Measurements from ENCODE around the gene KLHL36. TPM values are rescaled to one million over a fixed set of nuclear protein-coding genes. Genes with fewer than 3 reads are reported as not detected.
"Not testable (repeated sequence)": the region's sequence is repeated elsewhere in the genome, so short reads cannot be mapped to it uniquely, and the experiment has no call there.

KLHL36 gene
- total RNA-seq, 2 experiments from 2014 or later: 58.9 to 66.1 TPM

GRCh38 chr16:84686707-84687298 is 38.5 kb downstream of the KLHL36 start:
- Histone ChIP-seq H3K36me3 (ENCODE audit: insufficient read depth, low read length) (no peaks in the 10 kb centered on the region), H3K4me3 (ENCODE audit: low read depth, low read length, poor library complexity, severe bottlenecking) (no peak overlapping the region), H3K27ac (ENCODE audit: low read depth, low read length, poor library complexity, severe bottlenecking) (no peak overlapping the region), H4K20me1 (ENCODE audit: insufficient read depth, low read length) (no peaks in the 10 kb centered on the region), H3K4me1 (ENCODE audit: insufficient read depth, low read length, poor library complexity, severe bottlenecking) (peaks cover 22% of the 10 kb centered on the region), H3K9me2 (ENCODE audit: insufficient read depth, low read length) (no peaks in the 10 kb centered on the region), H2AFZ (ENCODE audit: low read length) (no peak overlapping the region), H3K9me3 (ENCODE audit: low read length) (peaks cover 5% of the 10 kb centered on the region; the same call in 1 of the 2 replicates), H3K4me2 (ENCODE audit: low read length) (no peak overlapping the region), H3K79me2 (ENCODE audit: insufficient read depth, low read depth, low read length) (no peaks in the 10 kb centered on the region)
- peak; percentile 16 for DNase-seq (ENCODE audit: low spot score)
- intact Hi-C loops (cut with micrococcal nuclease; ENCODE audit: unreplicated experiment): no loop called here
- BruUV-seq (replicated peaks): no TSS peak
- ChIA-PET POLR2A (no interaction called here), CTCF (ENCODE audit: unreplicated experiment) (interaction anchor here (0.6 kb wide), 2 partner anchors 21 to 50 kb away, joined by 3 read pairs; no protein-coding TSS in a partner anchor)
- no peak for TF ChIP-seq CTCF (conservative IDR thresholded peaks at IDR 0.05; ENCODE audit: low read length)
- TF ChIP-seq EZH2phosphoT487 (IDR thresholded peaks at IDR 0.05; ENCODE audit: borderline replicate concordance, low read depth, low read length): no peak

- ChIA-PET POLR2A (interaction anchor here (0.6 to 1.3 kb wide), 4 partner anchors 38 to 674 kb away, joined by 3 to 4 read pairs (median 3); no protein-coding TSS in a partner anchor), CTCF (ENCODE audit: unreplicated experiment) (interaction anchor here (0.6 kb wide), 2 partner anchors 51 to 178 kb away, joined by 3 read pairs; no protein-coding TSS in a partner anchor)
- DNase-seq (ENCODE audit: low spot score): peak; percentile 76
- H3K36me3 ChIP-seq (ENCODE audit: insufficient read depth, low read length): no peaks in the 10 kb centered on the region
- H3K4me3 ChIP-seq (ENCODE audit: low read depth, low read length, poor library complexity, severe bottlenecking): no peak overlapping the region
- H3K9me3 ChIP-seq (ENCODE audit: low read length): peaks cover 5% of the 10 kb centered on the region; the same call in 1 of the 2 replicates
- BruUV-seq (replicated peaks): no TSS peak
- intact Hi-C loops (cut with micrococcal nuclease; ENCODE audit: unreplicated experiment): no loop called here
- H3K27ac ChIP-seq (ENCODE audit: low read depth, low read length, poor library complexity, severe bottlenecking): peak overlapping the region; percentile 4
- no peaks in the 10 kb centered on the region for H4K20me1 ChIP-seq (ENCODE audit: insufficient read depth, low read length)
- H2AFZ ChIP-seq (ENCODE audit: low read length): peak overlapping the region; percentile 34; the same call in 1 of the 2 replicates
- H3K4me1 ChIP-seq (ENCODE audit: insufficient read depth, low read length, poor library complexity, severe bottlenecking): peaks cover 22% of the 10 kb centered on the region
- no peak for TF ChIP-seq EZH2phosphoT487 (IDR thresholded peaks at IDR 0.05; ENCODE audit: borderline replicate concordance, low read depth, low read length)
- no peak for TF ChIP-seq CTCF (conservative IDR thresholded peaks at IDR 0.05; ENCODE audit: low read length)
- peak overlapping the region; percentile 41 for H3K4me2 ChIP-seq (ENCODE audit: low read length)
- no peaks in the 10 kb centered on the region for H3K79me2 ChIP-seq (ENCODE audit: insufficient read depth, low read depth, low read length)
- no peaks in the 10 kb centered on the region for H3K9me2 ChIP-seq (ENCODE audit: insufficient read depth, low read length)
Observed at GRCh38 chr16:84687715-84688114, 39.4 kb downstream of the KLHL36 start.

GRCh38 chr16:84688163-84688562 is 39.9 kb downstream of the KLHL36 start:
- H3K27ac ChIP-seq (ENCODE audit: low read depth, low read length, poor library complexity, severe bottlenecking); H3K36me3 ChIP-seq (ENCODE audit: insufficient read depth, low read length); H4K20me1 ChIP-seq (ENCODE audit: insufficient read depth, low read length); H3K4me3 ChIP-seq (ENCODE audit: low read depth, low read length, poor library complexity, severe bottlenecking); CTCF ChIA-PET (ENCODE audit: unreplicated experiment); H3K9me2 ChIP-seq (ENCODE audit: insufficient read depth, low read length); BruUV-seq (replicated peaks); H3K4me2 ChIP-seq (ENCODE audit: low read length); H3K9me3 ChIP-seq (ENCODE audit: low read length); intact Hi-C loops (cut with micrococcal nuclease; ENCODE audit: unreplicated experiment); DNase-seq (ENCODE audit: low spot score); H2AFZ ChIP-seq (ENCODE audit: low read length); H3K79me2 ChIP-seq (ENCODE audit: insufficient read depth, low read depth, low read length): not testable (repeated sequence)
- peaks cover 22% of the 10 kb centered on the region for H3K4me1 ChIP-seq (ENCODE audit: insufficient read depth, low read length, poor library complexity, severe bottlenecking)
- POLR2A ChIA-PET: interaction anchor here (0.9 to 1.3 kb wide), 2 partner anchors 37 to 44 kb away, joined by 3 read pairs; no protein-coding TSS in a partner anchor

Data from OCI-LY7 (cell line).